DMS53 (cell line): ENCODE data around the gene PHF12.
A peak's percentile ranks its signal among the peaks of the same experiment; 100 is the strongest.
"Not testable (repeated sequence)": the region's sequence is repeated elsewhere in the genome, so short reads cannot be mapped to it uniquely, and the experiment has no call there.

Experiments used
- DNase-seq: peaks from one replicate; lab custom pipeline; 2025; lab: John Stamatoyannopoulos, UW

Gene PHF12

DNA sequence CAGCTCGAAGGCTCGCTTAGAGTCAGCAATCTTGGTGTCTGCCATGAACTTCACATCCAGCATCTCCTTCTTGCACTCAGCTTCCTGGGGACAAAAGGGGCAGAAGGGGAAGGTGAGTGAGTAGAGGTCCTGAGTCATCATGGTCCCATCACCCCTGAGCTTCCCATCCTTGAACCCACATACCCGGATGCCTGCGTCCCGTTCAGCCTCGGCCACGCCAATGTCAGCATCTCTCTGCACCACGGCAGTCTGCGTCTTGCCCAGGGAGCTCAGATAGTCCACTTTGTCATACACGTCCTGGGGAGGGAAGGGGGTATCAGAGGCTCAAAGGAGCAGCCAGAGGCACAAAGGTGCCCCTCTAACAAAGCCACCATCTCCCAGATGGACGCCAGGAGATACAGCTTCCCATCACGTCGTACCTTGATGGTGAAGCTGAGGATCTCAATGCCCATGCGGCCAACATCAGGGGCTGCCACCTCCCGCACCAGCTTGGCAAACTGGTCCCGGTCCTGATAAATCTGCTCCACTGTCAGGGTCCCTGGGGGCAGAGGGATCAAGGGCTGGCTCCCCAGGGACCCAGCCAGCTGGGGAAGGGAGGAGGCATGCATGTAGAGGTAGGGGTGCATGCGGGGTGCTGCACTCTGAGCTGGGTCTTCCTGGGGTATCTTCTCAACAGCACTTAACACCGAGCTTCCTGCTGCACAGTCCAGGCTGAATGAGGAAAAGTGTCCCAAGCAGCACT, 69.0 kb downstream of the PHF12 start:
- DNase-seq = no peak

DNA sequence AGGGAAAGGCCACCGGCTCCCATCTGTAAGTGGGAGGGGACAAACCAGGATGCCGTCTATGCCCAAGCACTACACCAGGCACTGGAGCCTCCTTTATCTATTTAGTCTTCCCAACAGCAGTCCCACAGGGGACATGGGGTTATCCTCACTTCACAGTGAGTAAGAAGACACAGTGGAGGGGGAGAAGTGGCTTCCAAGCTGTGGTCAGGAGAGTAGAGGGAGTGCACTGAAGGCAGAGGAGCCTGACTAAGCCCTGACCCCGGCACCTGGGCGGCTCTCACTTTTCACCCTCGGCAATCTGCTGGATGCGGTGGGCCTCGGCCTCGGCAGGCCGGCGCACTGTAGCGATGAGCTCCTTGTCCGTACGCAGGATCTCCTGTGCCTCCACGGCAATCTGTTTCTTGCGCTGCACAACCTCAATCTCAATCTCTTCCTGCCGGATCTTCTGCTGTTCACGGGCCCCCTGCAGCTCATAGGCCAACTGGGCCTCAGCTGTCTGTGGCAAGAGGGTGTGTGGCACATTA, 69.7 kb downstream of the PHF12 start:
- no peak for DNase-seq

- DNase-seq = no peak
Measured at GRCh38 chr17:28880572-28880945, 70.8 kb downstream of the PHF12 start.

- DNase-seq = no peak
Measured at GRCh38 chr17:28879886-28880571, 71.3 kb downstream of the PHF12 start.

GRCh38 chr17:28878981-28879380, 72.3 kb downstream of the PHF12 start:
- DNase-seq = peak; percentile 66

GRCh38 chr17:28878158-28878910, 73.0 kb downstream of the PHF12 start:
- no peak for DNase-seq

DNA sequence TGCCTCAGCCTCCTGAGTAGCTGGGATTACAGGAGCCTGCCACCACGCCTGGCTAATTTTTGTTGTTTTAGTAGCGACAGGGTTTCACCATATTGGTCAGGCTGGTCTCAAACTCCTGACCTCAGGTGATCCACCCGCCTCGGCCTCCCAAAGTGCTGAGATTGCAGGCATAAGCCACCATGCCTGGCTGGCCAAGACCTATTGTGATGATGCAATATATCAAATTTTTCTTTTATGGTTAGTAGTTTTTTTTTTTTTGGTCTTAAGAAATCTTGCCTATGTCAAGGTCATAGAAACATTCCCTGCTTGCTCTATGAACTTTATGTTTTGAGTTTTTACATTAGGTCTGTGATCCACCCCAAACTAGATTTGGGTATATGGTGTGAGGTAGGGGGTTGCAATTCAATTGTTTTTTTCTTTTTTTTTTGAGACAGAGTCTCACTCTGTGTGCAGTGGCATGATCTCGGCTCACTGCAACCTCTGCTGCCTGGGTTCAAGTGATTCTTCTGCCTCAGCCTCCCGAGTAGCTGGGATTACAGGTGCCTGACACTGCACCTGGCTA, 74.1 kb downstream of the PHF12 start:
- DNase-seq = not testable (repeated sequence)

DNA sequence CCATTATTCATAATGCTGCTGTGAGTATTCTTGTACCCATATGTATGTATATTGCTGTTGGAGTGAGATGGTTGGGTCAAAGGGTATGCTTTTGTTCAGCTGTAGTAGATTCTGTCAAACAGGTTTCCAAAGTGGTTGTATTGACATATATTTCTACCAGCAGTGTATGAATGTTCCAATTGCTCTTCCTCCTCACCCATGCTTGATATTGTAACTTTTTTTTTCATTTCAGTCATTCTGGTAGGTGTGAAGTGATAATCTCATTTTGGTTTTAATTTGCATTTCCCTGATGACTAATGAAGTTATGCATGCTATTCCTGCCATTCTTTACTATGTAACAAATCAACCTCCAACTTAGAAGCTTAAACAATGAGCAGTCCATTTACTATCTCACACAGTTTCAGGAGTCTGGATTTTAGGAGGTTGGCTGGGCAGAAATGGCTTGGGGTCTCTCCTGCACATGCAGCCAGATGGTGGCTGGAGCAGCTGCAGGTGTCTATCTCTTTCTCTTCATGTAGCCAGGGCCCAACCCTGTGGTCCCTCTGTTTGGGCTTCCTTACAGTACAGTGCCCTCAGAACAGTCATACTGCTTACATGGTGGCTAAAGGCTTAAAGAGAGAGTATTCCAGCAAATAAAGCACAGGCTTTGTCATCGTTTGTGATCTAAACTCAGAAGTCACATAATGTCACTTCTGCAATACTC, 75.3 kb downstream of the PHF12 start:
- DNase-seq = peak; percentile 15

DNA sequence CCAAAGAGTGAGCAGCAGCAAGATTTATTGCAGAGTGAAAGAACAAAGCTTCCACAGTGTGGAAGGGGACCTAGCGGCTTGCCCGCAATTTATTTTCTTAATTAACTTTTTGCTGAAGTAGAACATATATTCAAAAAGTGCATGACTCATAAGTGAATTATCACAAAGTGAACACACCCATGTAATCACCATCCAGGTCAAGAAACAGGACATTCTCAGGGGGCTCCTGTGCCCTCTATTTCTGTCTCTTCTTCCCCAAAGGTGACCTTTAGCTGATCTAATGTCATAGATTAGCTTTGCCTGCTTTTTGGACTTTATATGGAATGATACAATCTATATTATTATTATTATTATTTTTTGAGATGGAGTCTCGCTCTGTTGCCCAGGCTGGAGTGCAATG, 76.6 kb downstream of the PHF12 start:
- no peak for DNase-seq

DNA sequence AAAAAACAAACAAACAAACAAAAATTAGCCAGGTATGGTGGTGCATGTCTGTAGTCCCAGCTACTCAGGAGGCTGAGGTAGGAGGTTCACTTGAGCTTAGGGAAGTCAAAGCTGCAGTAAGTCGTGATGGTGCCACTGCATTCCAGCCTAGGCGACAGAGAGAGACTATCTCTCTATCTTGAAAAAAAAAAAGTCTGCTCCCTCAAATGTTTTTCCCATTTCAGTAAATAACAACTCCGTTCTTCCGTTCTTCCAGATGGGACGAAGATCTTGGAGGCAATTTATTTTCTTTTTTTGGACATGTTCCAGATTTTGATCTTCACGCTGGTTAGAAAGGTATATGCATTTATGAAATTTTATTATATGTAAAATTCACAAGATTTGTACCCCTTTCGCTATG, 77.5 kb downstream of the PHF12 start:
- DNase-seq = no peak

- no peak for DNase-seq
Measured at GRCh38 chr17:28871056-28871579, 80.2 kb downstream of the PHF12 start.

- DNase-seq = no peak
Measured at GRCh38 chr17:28867276-28867675, 84.0 kb downstream of the PHF12 start.

DNA sequence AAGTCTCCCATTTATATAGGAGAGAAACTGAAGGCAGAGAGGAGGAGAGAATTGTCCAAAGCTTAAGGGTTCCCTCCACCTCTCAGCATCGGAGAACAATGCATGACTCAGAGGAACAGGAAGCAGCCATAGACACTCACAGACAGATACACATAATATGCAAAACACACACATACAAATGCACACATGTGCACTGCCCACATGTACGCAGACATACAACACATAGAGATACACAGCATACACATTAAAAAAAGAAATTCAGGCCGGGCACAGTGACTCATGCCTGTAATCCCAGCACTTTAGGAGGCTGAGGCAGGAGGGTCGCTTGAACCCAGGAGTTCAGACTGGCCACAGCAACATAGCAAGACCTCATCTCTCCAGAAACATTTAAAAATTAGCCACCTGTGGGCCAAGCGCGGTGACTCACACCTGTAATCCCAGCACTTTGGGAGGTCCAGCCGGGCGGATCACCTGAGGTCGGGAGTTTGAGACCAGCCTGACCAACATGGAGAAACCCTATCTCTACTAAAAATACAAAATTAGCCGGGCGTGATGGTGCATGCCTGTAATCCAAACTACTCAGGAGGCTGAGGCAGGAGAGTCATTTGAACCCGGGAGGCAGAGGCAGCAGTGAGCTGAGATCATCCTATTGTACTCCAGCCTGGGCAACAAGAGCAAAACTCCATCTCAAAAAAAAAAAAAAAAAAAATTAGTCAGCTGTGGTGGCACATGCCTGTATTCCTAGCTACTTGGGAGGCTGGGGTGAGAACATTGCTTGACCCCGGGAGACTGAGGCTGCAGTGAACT, 85.2 kb downstream of the PHF12 start:
- DNase-seq = peak; percentile 69

- DNase-seq = no peak
Measured at GRCh38 chr17:28864991-28865849, 86.1 kb downstream of the PHF12 start.

DNA sequence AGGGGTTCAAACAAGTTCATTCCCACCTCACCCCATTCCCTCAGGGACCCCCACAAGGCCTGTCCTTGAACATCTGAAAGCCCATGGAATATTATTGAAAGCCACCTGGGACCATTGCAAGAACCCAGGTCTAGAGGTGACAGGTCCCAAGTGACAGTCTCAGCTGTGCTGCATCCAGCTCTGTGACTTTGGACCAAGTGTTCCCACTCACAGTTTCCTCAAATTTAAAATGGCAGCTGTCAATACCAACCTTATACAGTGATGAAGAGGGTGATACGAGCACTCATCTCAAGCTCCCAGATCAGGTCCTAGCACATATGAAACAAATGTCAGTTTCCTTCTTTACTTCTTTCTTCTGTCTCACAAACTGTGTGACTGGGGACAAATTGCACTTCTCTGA, 87.4 kb downstream of the PHF12 start:
- DNase-seq = no peak

- DNase-seq = no peak
Measured at GRCh38 chr17:28862561-28862960, 88.8 kb downstream of the PHF12 start.

DNA sequence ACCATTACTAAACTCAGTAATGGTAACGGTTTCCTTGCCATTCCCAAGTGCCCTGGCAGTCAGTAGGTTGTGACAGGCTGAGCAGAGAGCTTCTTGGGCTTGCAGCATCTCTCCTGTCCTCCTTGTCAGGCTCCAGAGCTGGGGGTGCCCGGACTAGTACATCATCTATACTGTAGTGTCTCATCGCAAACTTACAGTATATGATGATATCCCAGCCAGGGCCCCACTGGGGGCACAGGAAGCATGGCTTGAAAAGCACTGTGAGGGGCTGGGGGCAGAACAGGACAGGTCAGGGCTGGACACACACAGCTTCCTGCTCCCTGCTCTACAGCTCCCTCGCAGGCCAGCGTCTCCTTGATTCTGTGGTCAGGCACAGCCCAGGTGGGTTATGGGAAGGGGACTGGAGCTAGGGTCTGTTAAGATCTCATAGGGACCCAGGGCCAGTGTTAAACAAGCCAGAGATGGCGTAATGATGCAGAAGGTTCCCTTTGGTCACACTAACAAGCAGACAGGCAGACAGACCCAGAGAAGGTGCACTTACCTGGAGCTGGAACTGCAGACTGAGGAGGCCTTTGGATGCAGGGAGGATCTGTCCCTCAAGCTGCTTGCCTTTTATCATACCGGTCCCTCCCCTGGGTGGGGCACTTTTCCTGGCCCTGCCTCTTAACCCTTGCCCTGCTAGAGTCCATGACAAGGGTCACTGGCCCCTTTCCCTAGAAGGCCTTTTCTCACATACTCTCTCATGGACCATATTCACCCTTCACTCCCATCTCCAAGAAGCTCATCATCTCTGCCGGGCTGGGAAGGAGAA, 89.7 kb downstream of the PHF12 start:
- no peak for DNase-seq

GRCh38 chr17:28860363-28860808, 90.9 kb downstream of the PHF12 start:
- DNase-seq = no peak
